ENCODE results near the gene ATP11B. TPM values are rescaled to one million over a fixed set of nuclear protein-coding genes. Genes with fewer than 3 reads are reported as not detected.

The ATP11B gene
- total and polyA plus RNA-seq, 9 donors = 14.2 to 83.4 (median 54.4) TPM

DNA sequence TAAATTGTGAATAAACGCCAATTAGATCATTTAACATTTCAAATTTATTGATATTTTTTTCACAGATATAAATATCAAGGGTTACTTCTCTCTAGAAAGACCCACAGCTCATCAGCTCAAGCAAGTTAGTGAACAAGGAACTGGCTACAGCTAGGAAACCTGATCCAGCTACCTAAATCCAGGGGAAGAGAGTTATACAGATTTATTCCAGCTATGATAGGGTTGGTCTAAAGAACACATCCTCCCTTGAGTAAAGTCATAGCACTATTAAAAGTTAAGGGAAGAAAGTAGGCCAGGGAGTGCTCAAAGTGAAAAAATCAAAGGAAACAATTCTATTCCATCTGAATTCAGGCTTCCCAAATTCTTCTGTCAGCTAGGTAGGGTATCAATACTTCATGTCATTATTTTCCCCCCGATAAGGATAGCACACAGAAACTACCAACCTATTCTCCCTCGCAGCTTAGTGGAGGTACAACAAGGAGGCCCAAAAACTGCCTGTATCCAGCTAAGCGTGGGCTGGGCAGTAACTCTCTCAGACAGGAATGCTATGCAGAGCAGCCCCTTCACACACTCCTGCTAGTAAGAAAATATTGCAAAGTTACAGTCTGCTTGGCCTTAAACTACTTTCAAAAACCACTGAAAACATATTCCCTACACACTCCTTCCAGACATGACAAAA is 143.1 kb downstream of the ATP11B start:
- H3K36me3 ChIP-seq = no peaks in the 10 kb centered on the region
- intact Hi-C loops (cut with DNase I) = no loop called here
- 66 to 88% (median 85%) methylated on average over 4 of the region's 4 CpGs for whole genome bisulfite sequencing, 3 donors
- TF ChIP-seq EP300 (IDR thresholded peaks at IDR 0.05) (no peak), POLR2A (IDR thresholded peaks at IDR 0.05) (no peak), CTCF (IDR thresholded peaks at IDR 0.05) (no peak)
- no peak overlapping the region for H3K27ac ChIP-seq
- H3K4me1 ChIP-seq (ENCODE audit: insufficient read depth) = no peaks in the 10 kb centered on the region
- no peaks in the 10 kb centered on the region for H3K27me3 ChIP-seq
- no peaks in the 10 kb centered on the region for H3K9me3 ChIP-seq
- no peak for DNase-seq
- no peak overlapping the region for H3K4me3 ChIP-seq

- Histone ChIP-seq H3K4me1 (ENCODE audit: insufficient read depth) (no peaks in the 10 kb centered on the region), H3K36me3 (no peaks in the 10 kb centered on the region), H3K27ac (no peak overlapping the region), H3K9me3 (no peaks in the 10 kb centered on the region), H3K27me3 (no peaks in the 10 kb centered on the region), H3K4me3 (no peak overlapping the region)
- no peak for DNase-seq
- intact Hi-C loops (cut with DNase I) = no loop called here
- TF ChIP-seq POLR2A (IDR thresholded peaks at IDR 0.05) (no peak), EP300 (IDR thresholded peaks at IDR 0.05) (no peak)
- WGBS, 3 donors = 82 to 93% (median 88%) methylated on average over 1 of the region's 1 CpG
Observed at GRCh38 chr3:182936918-182937285, 143.6 kb downstream of the ATP11B start.

GRCh38 chr3:182937293-182938051 is 144.2 kb downstream of the ATP11B start:
- no peak for TF ChIP-seq CTCF (IDR thresholded peaks at IDR 0.05)
- no peak for TF ChIP-seq EP300 (IDR thresholded peaks at IDR 0.05)
- TF ChIP-seq POLR2A (IDR thresholded peaks at IDR 0.05) = no peak
- no peaks in the 10 kb centered on the region for H3K9me3 ChIP-seq
- no peaks in the 10 kb centered on the region for H3K27me3 ChIP-seq
- H3K4me1 ChIP-seq (ENCODE audit: insufficient read depth) = no peaks in the 10 kb centered on the region
- no peak overlapping the region for H3K4me3 ChIP-seq
- H3K27ac ChIP-seq = no peak overlapping the region
- DNase-seq = no peak
- WGBS, 3 donors = 60 to 66% (median 66%) methylated on average over 3 of the region's 3 CpGs
- no peaks in the 10 kb centered on the region for H3K36me3 ChIP-seq
- intact Hi-C loops (cut with DNase I) = no loop called here

DNA sequence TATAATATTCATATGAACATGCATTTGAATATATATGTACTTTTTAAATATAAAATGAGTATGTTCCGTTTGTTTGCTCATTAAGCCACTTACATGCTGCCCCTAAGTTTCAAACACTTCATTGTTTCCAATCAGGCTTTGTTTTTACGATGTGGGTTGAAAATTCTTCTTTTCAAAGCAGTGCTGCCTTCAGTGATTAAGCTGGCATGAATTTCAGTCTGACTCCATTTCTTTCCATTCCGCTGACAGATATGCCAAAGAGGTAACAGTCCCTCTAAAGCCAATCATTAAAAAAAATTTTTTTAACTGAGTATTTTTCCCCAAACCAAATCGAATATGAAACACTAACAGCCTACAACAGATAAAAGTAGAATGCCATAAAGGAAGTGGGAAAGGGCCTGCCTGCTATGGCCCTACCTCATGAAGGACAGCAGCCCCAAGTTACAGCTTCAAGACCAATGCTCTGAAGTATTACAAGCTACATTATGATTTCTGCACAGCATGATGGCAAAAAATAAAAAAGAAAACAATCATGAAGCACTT is 147.0 kb downstream of the ATP11B start:
- intact Hi-C loops (cut with DNase I) = no loop called here
- Histone ChIP-seq H3K9me3 (no peaks in the 10 kb centered on the region), H3K36me3 (no peaks in the 10 kb centered on the region), H3K4me1 (ENCODE audit: insufficient read depth) (peaks cover under 1% of the 10 kb centered on the region), H3K4me3 (no peak overlapping the region), H3K27ac (no peak overlapping the region), H3K27me3 (no peaks in the 10 kb centered on the region)
- TF ChIP-seq POLR2A (IDR thresholded peaks at IDR 0.05) = no peak
- TF ChIP-seq EP300 (IDR thresholded peaks at IDR 0.05) = no peak
- no peak for TF ChIP-seq CTCF (IDR thresholded peaks at IDR 0.05)
- no peak for DNase-seq
- 87 to 90% (median 88%) methylated on average over 4 of the region's 4 CpGs for WGBS, 3 donors

DNA sequence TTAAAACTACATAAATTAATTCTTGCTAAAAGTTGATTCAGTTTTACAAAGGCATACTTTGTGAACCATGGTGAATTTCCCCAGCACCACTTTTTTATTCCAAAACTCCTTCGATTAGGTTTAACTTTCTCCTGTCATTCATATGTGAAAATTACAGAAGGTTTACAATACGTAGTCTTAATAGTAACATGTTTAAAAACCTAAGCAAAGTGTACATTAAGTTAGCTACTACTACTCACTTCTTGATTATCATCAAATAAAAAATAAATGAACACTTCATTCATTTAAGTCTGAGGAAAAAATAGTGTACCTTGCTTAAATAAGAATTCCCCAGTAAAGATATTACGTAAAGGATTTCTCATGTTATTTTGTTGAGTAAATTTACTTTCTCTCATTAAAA is 148.4 kb downstream of the ATP11B start:
- intact Hi-C loops (cut with DNase I) = no loop called here
- Histone ChIP-seq H3K4me1 (ENCODE audit: insufficient read depth) (peaks cover 1% of the 10 kb centered on the region), H3K27ac (no peak overlapping the region), H3K9me3 (no peaks in the 10 kb centered on the region), H3K4me3 (no peak overlapping the region), H3K36me3 (no peaks in the 10 kb centered on the region), H3K27me3 (no peaks in the 10 kb centered on the region)
- WGBS, 3 donors = 97 to 98% (median 98%) methylated on average over 3 of the region's 3 CpGs
- DNase-seq = no peak
- no peak for TF ChIP-seq POLR2A (IDR thresholded peaks at IDR 0.05)
- TF ChIP-seq EP300 (IDR thresholded peaks at IDR 0.05) = no peak
- TF ChIP-seq CTCF (IDR thresholded peaks at IDR 0.05) = no peak
